ENCODE results near the gene LHX1.

DNA sequence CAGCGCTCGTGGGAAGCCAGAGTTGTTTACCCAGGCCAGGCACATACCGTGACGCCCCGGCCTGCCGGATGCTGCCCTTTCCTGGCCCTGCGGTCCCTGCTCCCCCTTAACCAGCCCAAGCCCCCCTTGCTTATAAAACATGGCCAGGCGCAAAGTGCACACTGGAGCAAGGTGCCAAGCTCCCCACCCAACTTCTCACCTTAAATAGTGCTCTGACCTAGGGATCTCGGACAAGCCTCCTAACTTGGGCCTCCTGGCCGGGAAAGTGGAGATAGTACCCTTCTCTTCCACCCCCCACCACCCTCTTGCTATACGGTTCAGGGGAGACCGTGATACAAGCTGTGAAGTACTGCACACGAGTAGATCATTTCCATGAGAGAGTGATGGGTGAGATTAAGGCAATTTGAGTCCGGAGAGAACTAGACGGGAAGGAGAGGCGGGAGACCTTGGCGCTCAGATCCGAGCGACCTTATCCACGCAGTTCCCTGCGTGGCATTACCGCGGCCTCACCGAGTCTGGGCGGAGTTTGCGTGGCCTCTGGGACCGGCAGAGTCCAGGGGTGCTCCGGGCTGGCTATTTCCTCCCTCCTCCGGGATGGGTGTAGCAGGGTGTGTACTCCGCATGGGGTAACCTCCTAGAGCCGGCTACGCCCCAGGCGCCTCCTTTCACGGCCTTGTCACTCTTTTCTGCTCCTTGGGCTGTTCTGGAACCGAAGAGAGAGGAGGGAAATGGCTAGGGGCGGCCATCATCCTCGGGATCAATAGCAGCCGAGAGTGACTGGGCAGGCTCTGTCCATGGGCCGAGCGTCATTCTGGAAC is 4.4 kb upstream of the LHX1 start:
- TF ChIP-seq POLR2A (IDR thresholded peaks at IDR 0.05) = no peak
- TF ChIP-seq, protein P1, sequence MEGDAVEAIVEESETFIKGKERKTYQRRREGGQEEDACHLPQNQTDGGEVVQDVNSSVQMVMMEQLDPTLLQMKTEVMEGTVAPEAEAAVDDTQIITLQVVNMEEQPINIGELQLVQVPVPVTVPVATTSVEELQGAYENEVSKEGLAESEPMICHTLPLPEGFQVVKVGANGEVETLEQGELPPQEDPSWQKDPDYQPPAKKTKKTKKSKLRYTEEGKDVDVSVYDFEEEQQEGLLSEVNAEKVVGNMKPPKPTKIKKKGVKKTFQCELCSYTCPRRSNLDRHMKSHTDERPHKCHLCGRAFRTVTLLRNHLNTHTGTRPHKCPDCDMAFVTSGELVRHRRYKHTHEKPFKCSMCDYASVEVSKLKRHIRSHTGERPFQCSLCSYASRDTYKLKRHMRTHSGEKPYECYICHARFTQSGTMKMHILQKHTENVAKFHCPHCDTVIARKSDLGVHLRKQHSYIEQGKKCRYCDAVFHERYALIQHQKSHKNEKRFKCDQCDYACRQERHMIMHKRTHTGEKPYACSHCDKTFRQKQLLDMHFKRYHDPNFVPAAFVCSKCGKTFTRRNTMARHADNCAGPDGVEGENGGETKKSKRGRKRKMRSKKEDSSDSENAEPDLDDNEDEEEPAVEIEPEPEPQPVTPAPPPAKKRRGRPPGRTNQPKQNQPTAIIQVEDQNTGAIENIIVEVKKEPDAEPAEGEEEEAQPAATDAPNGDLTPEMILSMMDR (IDR thresholded peaks at IDR 0.05) = no peak
